PC-3 (cell line): ENCODE measurements around the gene SARM1. TPM values are rescaled to one million over a fixed set of nuclear protein-coding genes. Genes with fewer than 3 reads are reported as not detected.

Source experiments
- ATAC-seq: fragments of 200-7000 bp; cut with Tn5 transposase; 2 replicates; pipeline ENCODE4 v1.9.1; 2020; ENCODE audit warnings: mild to moderate bottlenecking, moderate library complexity
- BruUV-seq: library from RNA; stranded (reverse); fragments of 400-500 nt; replicated peaks from 2 replicates; lab custom pipeline; 2021; lab: Mats Ljungman, UMichigan
- CTCF ChIA-PET: fragments of 300-600 bp; sonication (Branson Sonifier 250); formaldehyde crosslinking; loops from one replicate; lab custom pipeline; 2022; ENCODE audit warnings: antibody characterized with exemption; lab: Charles Lee
- POLR2A ChIA-PET: fragments of 300-600 bp; sonication (Branson Sonifier 250); formaldehyde crosslinking; loops from one replicate; lab custom pipeline; 2022; ENCODE audit warnings: antibody characterized with exemption; ENCODE audit not compliant: unreplicated experiment; lab: Charles Lee
- DNase-seq: peaks from one replicate; pipeline ENCODE4 v3.0.0-alpha.2; 2015
- H2AFZ ChIP-seq: fragments of 300-600 bp; sonication (generic); 2 replicates; pipeline ENCODE4 v1.6.0; 2016; ENCODE audit warnings: antibody characterized with exemption, low read length
- H3F3A ChIP-seq: fragments of 300-600 bp; sonication (generic); one replicate; pipeline ENCODE4 v1.6.0; 2017; ENCODE audit warnings: antibody characterized with exemption, low read length, control low read depth, mild to moderate bottlenecking; ENCODE audit not compliant: unreplicated experiment
- H3K27ac ChIP-seq: fragments of 300-600 bp; sonication (generic); 2 replicates; pipeline ENCODE4 v1.5.1; 2016; ENCODE audit warnings: mild to moderate bottlenecking, low read length
- H3K27me3 ChIP-seq: fragments of 300-600 bp; sonication (generic); 2 replicates; pipeline ENCODE4 v1.6.1; 2016; ENCODE audit warnings: low read length, mixed read lengths
- H3K36me3 ChIP-seq: fragments of 300-600 bp; sonication (generic); 2 replicates; pipeline ENCODE4 v1.6.1; 2016; ENCODE audit warnings: low read depth, mixed run types, low read length, mixed read lengths
- H3K4me1 ChIP-seq: fragments of 300-600 bp; sonication (generic); 2 replicates; pipeline ENCODE4 v1.5.1; 2016; ENCODE audit warnings: low read length; ENCODE audit not compliant: insufficient read depth
- H3K4me2 ChIP-seq: fragments of 300-600 bp; sonication (generic); 2 replicates; pipeline ENCODE4 v1.6.0; 2016; ENCODE audit warnings: low read length
- H3K4me3 ChIP-seq: fragments of 300-600 bp; sonication (generic); 2 replicates; pipeline ENCODE4 v1.5.1; 2016; ENCODE audit warnings: mild to moderate bottlenecking, low read length, mixed read lengths
- H3K79me2 ChIP-seq: fragments of 300-600 bp; sonication (generic); 2 replicates; pipeline ENCODE4 v1.6.1; 2017; ENCODE audit warnings: low read length, mixed read lengths
- H3K9ac ChIP-seq: fragments of 300-600 bp; sonication (generic); 2 replicates; pipeline ENCODE4 v1.6.0; 2016; ENCODE audit warnings: mild to moderate bottlenecking, low read length
- H3K9me2 ChIP-seq: fragments of 300-600 bp; sonication (generic); replicated peaks from 2 replicates; pipeline ENCODE4 v1.6.1; 2016; ENCODE audit warnings: mixed run types, low read length, mixed read lengths
- H3K9me3 ChIP-seq: fragments of 300-600 bp; sonication (generic); 2 replicates; pipeline ENCODE4 v1.6.1; 2016; ENCODE audit warnings: low read length, mixed read lengths
- H4K20me1 ChIP-seq: fragments of 300-600 bp; sonication (generic); 2 replicates; pipeline ENCODE4 v1.6.1; 2016; ENCODE audit warnings: low read length, mixed read lengths
- EZH2 ChIP-seq: fragments of 300-600 bp; sonication (generic); IDR thresholded peaks from one replicate; pipeline ENCODE4 v1.6.1; 2017; ENCODE audit warnings: antibody characterized with exemption, mild to moderate bottlenecking, low read length; ENCODE audit not compliant: unreplicated experiment
- EZH2phosphoT487 ChIP-seq: fragments of 300-600 bp; sonication (generic); IDR thresholded peaks from 2 replicates; pipeline ENCODE4 v1.6.1; 2018; ENCODE audit warnings: mild to moderate bottlenecking, antibody characterized with exemption, low read length, borderline replicate concordance
- intact Hi-C: fragments of 100-400 bp; cut with micrococcal nuclease; formaldehyde crosslinking; loops from 2 replicates; pipeline ENCODE4 v1.9.0; 2023
- total RNA-seq: library from RNA; depleted of rRNA; stranded (reverse); fragments of >200 nt; gene quantifications from 2 replicates; pipeline ENCODE4 v1.2.3, GENCODE V29; 2014
- TF ChIP-seq, protein P1 (sequence below): fragments of 300-600 bp; sonication (generic); conservative IDR thresholded peaks from 2 replicates; pipeline ENCODE4 v1.5.1; 2017; ENCODE audit warnings: antibody characterized with exemption, low read depth, mild to moderate bottlenecking, low read length

Gene SARM1
- total RNA-seq, 1 experiment from 2014 or later, result 6.7 TPM

DNA sequence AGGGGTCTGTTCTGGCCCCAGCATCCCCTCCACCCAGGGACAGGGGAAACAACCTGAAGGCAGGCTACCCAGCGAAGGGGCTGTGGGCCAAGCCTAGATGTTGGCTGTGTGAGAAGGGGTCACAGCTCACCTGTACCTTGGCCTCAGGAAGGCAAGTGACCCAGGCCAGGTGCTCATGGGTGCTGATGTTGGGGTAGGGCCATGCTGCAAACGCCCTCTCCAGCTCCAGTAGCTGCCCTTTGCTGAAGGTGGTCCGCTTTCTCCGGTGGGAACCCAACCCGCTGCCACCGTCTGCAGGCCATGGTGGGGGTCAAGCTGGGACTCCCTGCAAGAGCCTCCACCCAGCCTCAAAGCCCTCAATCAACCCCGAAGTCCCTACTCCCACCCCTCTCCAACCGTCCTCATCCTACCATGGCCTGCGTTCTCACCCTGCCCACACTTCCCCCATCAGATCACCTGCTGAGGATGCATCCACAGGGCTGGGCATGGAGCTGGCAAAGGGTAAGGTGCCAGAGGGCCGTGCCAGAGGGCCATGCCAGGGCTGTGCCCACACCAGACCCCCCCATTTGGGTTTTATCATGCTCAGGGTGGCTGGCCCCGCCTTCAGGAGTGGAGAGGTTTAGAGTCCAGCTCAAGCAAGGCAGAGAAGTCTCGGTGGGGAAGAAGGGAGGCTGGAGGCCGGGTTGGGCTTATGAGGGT is 6.7 kb upstream of the SARM1 start, which contains the start of gene SEBOX:
Gene SEBOX, minus strand, starts transcription at position 535 of the 699 bp plus-strand sequence. Its CDS starts 48 bp downstream, at position 487.
- no peak for ATAC-seq
- H3K27me3 ChIP-seq, result no peaks in the 10 kb centered on the region
- H3K4me1 ChIP-seq, result no peaks in the 10 kb centered on the region
- H3K79me2 ChIP-seq, result no peaks in the 10 kb centered on the region
- no peaks in the 10 kb centered on the region for H3K9me2 ChIP-seq
- H3K9me3 ChIP-seq, result no peaks in the 10 kb centered on the region
- peaks cover 11% of the 10 kb centered on the region; the same call in 1 of the 2 replicates for H3K36me3 ChIP-seq
- BruUV-seq, result no TSS peak
- DNase-seq, result no peak
- H4K20me1 ChIP-seq, result no peaks in the 10 kb centered on the region
- CTCF ChIA-PET, result no interaction called here
- H3K4me3 ChIP-seq, result no peak within 1 kb of the TSS
- H2AFZ ChIP-seq, result no peak within 1 kb of the TSS
- intact Hi-C loops, result no loop called here
- TF ChIP-seq EZH2phosphoT487 (no peak), EZH2 (no peak)
- TF ChIP-seq, protein P1, sequence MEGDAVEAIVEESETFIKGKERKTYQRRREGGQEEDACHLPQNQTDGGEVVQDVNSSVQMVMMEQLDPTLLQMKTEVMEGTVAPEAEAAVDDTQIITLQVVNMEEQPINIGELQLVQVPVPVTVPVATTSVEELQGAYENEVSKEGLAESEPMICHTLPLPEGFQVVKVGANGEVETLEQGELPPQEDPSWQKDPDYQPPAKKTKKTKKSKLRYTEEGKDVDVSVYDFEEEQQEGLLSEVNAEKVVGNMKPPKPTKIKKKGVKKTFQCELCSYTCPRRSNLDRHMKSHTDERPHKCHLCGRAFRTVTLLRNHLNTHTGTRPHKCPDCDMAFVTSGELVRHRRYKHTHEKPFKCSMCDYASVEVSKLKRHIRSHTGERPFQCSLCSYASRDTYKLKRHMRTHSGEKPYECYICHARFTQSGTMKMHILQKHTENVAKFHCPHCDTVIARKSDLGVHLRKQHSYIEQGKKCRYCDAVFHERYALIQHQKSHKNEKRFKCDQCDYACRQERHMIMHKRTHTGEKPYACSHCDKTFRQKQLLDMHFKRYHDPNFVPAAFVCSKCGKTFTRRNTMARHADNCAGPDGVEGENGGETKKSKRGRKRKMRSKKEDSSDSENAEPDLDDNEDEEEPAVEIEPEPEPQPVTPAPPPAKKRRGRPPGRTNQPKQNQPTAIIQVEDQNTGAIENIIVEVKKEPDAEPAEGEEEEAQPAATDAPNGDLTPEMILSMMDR, result no peak
- no peak within 1 kb of the TSS for H3K27ac ChIP-seq
- no peak within 1 kb of the TSS for H3K4me2 ChIP-seq
- H3K9ac ChIP-seq, result no peak within 1 kb of the TSS
- no peaks in the 10 kb centered on the region for H3F3A ChIP-seq
- POLR2A ChIA-PET, result no interaction called here

DNA sequence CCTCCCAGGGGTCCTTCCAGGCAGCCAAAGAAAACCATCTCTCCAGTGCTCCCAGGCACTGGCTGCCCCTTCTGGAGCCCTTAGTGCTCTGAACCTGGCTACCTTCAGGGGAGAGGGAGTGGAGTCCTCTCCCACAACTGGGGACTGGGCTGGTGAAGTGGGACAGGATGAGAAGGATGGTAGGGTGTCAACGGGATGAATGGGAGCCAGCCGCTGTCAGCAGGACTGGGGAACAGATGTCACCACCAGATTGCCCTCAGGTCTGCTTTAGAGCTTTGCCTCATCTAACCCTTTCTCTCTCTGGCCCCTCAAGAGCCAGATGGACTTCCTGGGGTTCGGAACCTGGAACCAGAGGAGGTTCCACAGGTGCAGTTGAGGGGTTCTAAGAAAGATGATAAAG is 6.0 kb upstream of the SARM1 start:
- no TSS peak for BruUV-seq

More for the DNA sequence above, 6.0 kb upstream of the SARM1 start:
- H3F3A ChIP-seq, result no peaks in the 10 kb centered on the region
- no peaks in the 10 kb centered on the region for H3K79me2 ChIP-seq
- no peak overlapping the region for H3K4me3 ChIP-seq
- H4K20me1 ChIP-seq, result no peaks in the 10 kb centered on the region
- H2AFZ ChIP-seq, result no peak overlapping the region
- H3K4me1 ChIP-seq, result no peaks in the 10 kb centered on the region
- no peaks in the 10 kb centered on the region for H3K9me3 ChIP-seq
- ATAC-seq, result no peak
- H3K27ac ChIP-seq, result no peak overlapping the region
- DNase-seq, result no peak
- no peaks in the 10 kb centered on the region for H3K27me3 ChIP-seq
- ChIA-PET POLR2A (no interaction called here), CTCF (interaction anchor here (0.5 kb wide), 1 partner anchor 67 kb away, joined by 8 read pairs; no protein-coding TSS in a partner anchor)
- no peak overlapping the region for H3K4me2 ChIP-seq
- no peaks in the 10 kb centered on the region for H3K9me2 ChIP-seq
- H3K36me3 ChIP-seq, result peaks cover 5% of the 10 kb centered on the region; the same call in 1 of the 2 replicates
- TF ChIP-seq, protein P1, result no peak
- H3K9ac ChIP-seq, result no peak overlapping the region
- intact Hi-C loops, result no loop called here
